ENCODE measurements around the gene C19orf81.

GRCh38 chr19:50647879-50648615, 1.2 kb upstream of the C19orf81 start:
- TF ChIP-seq CTCF (IDR thresholded peaks at IDR 0.05) (no peak), POLR2A (IDR thresholded peaks at IDR 0.05) (no peak), POLR2AphosphoS5 (IDR thresholded peaks at IDR 0.05) (no peak)
